H9 (cell line): ENCODE data around the gene FAM32A. TPM values are rescaled to one million over a fixed set of nuclear protein-coding genes. Genes with fewer than 3 reads are reported as not detected.

Source experiments
- DNase-seq: peaks from one replicate; pipeline ENCODE4 v3.0.0-alpha.2; 2017
- H2AFZ ChIP-seq: one replicate; pipeline ENCODE4 v1.6.1; 2013; ENCODE audit warnings: mild to moderate bottlenecking, low read length, control low read depth, moderate library complexity
- H2AK5ac ChIP-seq: 2 replicates; pipeline ENCODE4 v1.6.1; 2013; ENCODE audit warnings: low read length, control low read depth, mixed read lengths; ENCODE audit not compliant: insufficient read length
- H2BK120ac ChIP-seq: one replicate; pipeline ENCODE4 v1.6.1; 2013; ENCODE audit warnings: low read depth, mild to moderate bottlenecking, low read length, control low read depth, inconsistent platforms; ENCODE audit not compliant: poor library complexity, severe bottlenecking
- H2BK12ac ChIP-seq: 2 replicates; pipeline ENCODE4 v1.6.1; 2013; ENCODE audit warnings: low read length, control low read depth, mixed read lengths, low read depth; ENCODE audit not compliant: insufficient read length
- H2BK15ac ChIP-seq: 2 replicates; pipeline ENCODE4 v1.6.1; 2013; ENCODE audit warnings: low read depth, low read length, control low read depth
- H2BK20ac ChIP-seq: one replicate; pipeline ENCODE4 v1.6.1; 2013; ENCODE audit warnings: low read depth, mild to moderate bottlenecking, low read length, control low read depth, inconsistent platforms; ENCODE audit not compliant: poor library complexity, severe bottlenecking
- H2BK5ac ChIP-seq: 2 replicates; pipeline ENCODE4 v1.6.1; 2013; ENCODE audit warnings: low read length, control low read depth, mixed read lengths; ENCODE audit not compliant: insufficient read length
- H3K14ac ChIP-seq: 2 replicates; pipeline ENCODE4 v1.6.1; 2013; ENCODE audit warnings: low read length, control low read depth; ENCODE audit not compliant: insufficient read depth
- H3K18ac ChIP-seq: 2 replicates; pipeline ENCODE4 v1.6.1; 2013; ENCODE audit warnings: low read depth, mild to moderate bottlenecking, mixed read lengths, low read length, control low read depth; ENCODE audit not compliant: insufficient read length
- H3K23ac ChIP-seq: 2 replicates; pipeline ENCODE4 v1.6.1; 2013; ENCODE audit warnings: low read length, control low read depth, mixed read lengths, low read depth; ENCODE audit not compliant: insufficient read length
- H3K23me2 ChIP-seq: 2 replicates; pipeline ENCODE4 v1.6.1; 2013; ENCODE audit warnings: low read depth, mild to moderate bottlenecking, mixed read lengths, low read length, control low read depth; ENCODE audit not compliant: insufficient read length, poor library complexity, severe bottlenecking
- H3K27ac ChIP-seq: 2 replicates; pipeline ENCODE4 v1.5.1; 2013; ENCODE audit warnings: low read length, control low read depth, mixed read lengths, low read depth; ENCODE audit not compliant: insufficient read length
- H3K27me3 ChIP-seq: 2 replicates; pipeline ENCODE4 v1.6.1; 2013; ENCODE audit warnings: low read length, control low read depth, inconsistent platforms; ENCODE audit not compliant: insufficient read depth
- H3K4ac ChIP-seq: 2 replicates; pipeline ENCODE4 v1.6.1; 2013; ENCODE audit warnings: low read depth, mild to moderate bottlenecking, control low read depth, inconsistent platforms, low read length, moderate library complexity
- H3K4me1 ChIP-seq: 2 replicates; pipeline ENCODE4 v1.6.1; 2013; ENCODE audit warnings: low read length, control low read depth, inconsistent platforms; ENCODE audit not compliant: insufficient read depth
- H3K4me2 ChIP-seq: 2 replicates; pipeline ENCODE4 v1.6.1; 2013; ENCODE audit warnings: low read length, control low read depth, mixed read lengths; ENCODE audit not compliant: insufficient read length, insufficient read depth
- H3K56ac ChIP-seq: 2 replicates; pipeline ENCODE4 v1.6.1; 2013; ENCODE audit warnings: low read depth, mild to moderate bottlenecking, mixed read lengths, low read length, control low read depth; ENCODE audit not compliant: insufficient read length
- H3K79me1 ChIP-seq: 2 replicates; pipeline ENCODE4 v1.6.1; 2013; ENCODE audit warnings: low read depth, mild to moderate bottlenecking, moderate library complexity, low read length, control low read depth, inconsistent platforms; ENCODE audit not compliant: insufficient read depth, poor library complexity, severe bottlenecking
- H3K79me2 ChIP-seq: 2 replicates; pipeline ENCODE4 v1.6.1; 2013; ENCODE audit warnings: low read length, control low read depth, inconsistent platforms; ENCODE audit not compliant: insufficient read depth
- H3K9ac ChIP-seq: 2 replicates; pipeline ENCODE4 v1.6.1; 2013; ENCODE audit warnings: low read length, control low read depth, mixed read lengths; ENCODE audit not compliant: insufficient read length; ENCODE audit errors: extremely low read depth
- H3K9me3 ChIP-seq: one replicate; pipeline ENCODE4 v1.6.1; 2013; ENCODE audit warnings: low read depth, low read length, inconsistent platforms; ENCODE audit not compliant: control insufficient read depth
- H3T11ph ChIP-seq: one replicate; pipeline ENCODE4 v1.6.1; 2013; ENCODE audit warnings: mild to moderate bottlenecking, low read length, control low read depth, inconsistent platforms
- H4K20me1 ChIP-seq: one replicate; pipeline ENCODE4 v1.6.1; 2013; ENCODE audit not compliant: control insufficient read depth, insufficient read length, insufficient read depth
- H4K5ac ChIP-seq: 2 replicates; pipeline ENCODE4 v1.6.1; 2013; ENCODE audit warnings: low read depth, mild to moderate bottlenecking, mixed read lengths, low read length, control low read depth; ENCODE audit not compliant: insufficient read length
- H4K8ac ChIP-seq: replicated peaks from 2 replicates; pipeline ENCODE4 v1.6.1; 2013; ENCODE audit warnings: low read length, control low read depth, mixed read lengths, low read depth; ENCODE audit not compliant: insufficient read length
- H4K91ac ChIP-seq: 2 replicates; pipeline ENCODE4 v1.6.1; 2013; ENCODE audit warnings: low read depth, mild to moderate bottlenecking, moderate library complexity, mixed read lengths, low read length, control low read depth; ENCODE audit not compliant: insufficient read length
- H3K27ac Mint-ChIP-seq, 3 experiments: 2 replicates in 2 of 3; 3 replicates in 1 of 3; pipeline ENCODE4 v1.8.0; 2020 to 2021; ENCODE audit warnings: mixed read lengths in 3 of 3, mild to moderate bottlenecking in 1 of 3, moderate library complexity in 1 of 3
- H3K27me3 Mint-ChIP-seq: 2 replicates; pipeline ENCODE4 v1.8.0; 2021; ENCODE audit warnings: low read depth, mild to moderate bottlenecking, moderate library complexity, mixed read lengths
- H3K36me3 Mint-ChIP-seq, 3 experiments: 2 replicates in 2 of 3; 3 replicates in 1 of 3; pipeline ENCODE4 v1.8.0; 2020 to 2021; ENCODE audit warnings: low read depth in 3 of 3, mixed read lengths in 3 of 3; ENCODE audit not compliant: insufficient read depth in 1 of 3
- H3K4me1 Mint-ChIP-seq, 2 experiments: 2 replicates each; pipeline ENCODE4 v1.8.0; 2020; ENCODE audit warnings: mixed read lengths in 2 of 2
- H3K4me3 Mint-ChIP-seq, 2 experiments: 2 replicates in 1 of 2; 3 replicates in 1 of 2; pipeline ENCODE4 v1.8.0; 2020 to 2021; ENCODE audit warnings: mild to moderate bottlenecking in 2 of 2, mixed read lengths in 2 of 2, moderate library complexity in 1 of 2
- H3K9me3 Mint-ChIP-seq, 2 experiments: 2 replicates in 1 of 2; 3 replicates in 1 of 2; pipeline ENCODE4 v1.8.0; 2020; ENCODE audit warnings: mild to moderate bottlenecking in 2 of 2, mixed read lengths in 2 of 2, moderate library complexity in 1 of 2
- WGBS: extraction: QIAGEN DNeasy Blood & Tissue Kit; methylation state at CpG from one replicate; pipeline ENCODE4 v1.1.7; 2013; ENCODE audit warnings: missing lambda C conversion rate, low lambda C conversion rate, mixed read lengths; ENCODE audit not compliant: insufficient read length; ENCODE audit errors: extremely low coverage; 5-methylcytosine and 5-hydroxymethylcytosine counted together
- total RNA-seq: library from RNA; stranded (reverse); gene quantifications from 2 replicates; pipeline ENCODE4 v1.2.1, GENCODE V29; 2021
- TF ChIP-seq, protein P1 (sequence below): fragments of 200-600 bp; sonication (generic); conservative IDR thresholded peaks from 3 replicates; pipeline ENCODE4 v1.8.0; 2021; ENCODE audit warnings: antibody characterized with exemption, mild to moderate bottlenecking

FAM32A gene
- total RNA-seq, 1 experiment from 2014 or later = 91.9 TPM

DNA sequence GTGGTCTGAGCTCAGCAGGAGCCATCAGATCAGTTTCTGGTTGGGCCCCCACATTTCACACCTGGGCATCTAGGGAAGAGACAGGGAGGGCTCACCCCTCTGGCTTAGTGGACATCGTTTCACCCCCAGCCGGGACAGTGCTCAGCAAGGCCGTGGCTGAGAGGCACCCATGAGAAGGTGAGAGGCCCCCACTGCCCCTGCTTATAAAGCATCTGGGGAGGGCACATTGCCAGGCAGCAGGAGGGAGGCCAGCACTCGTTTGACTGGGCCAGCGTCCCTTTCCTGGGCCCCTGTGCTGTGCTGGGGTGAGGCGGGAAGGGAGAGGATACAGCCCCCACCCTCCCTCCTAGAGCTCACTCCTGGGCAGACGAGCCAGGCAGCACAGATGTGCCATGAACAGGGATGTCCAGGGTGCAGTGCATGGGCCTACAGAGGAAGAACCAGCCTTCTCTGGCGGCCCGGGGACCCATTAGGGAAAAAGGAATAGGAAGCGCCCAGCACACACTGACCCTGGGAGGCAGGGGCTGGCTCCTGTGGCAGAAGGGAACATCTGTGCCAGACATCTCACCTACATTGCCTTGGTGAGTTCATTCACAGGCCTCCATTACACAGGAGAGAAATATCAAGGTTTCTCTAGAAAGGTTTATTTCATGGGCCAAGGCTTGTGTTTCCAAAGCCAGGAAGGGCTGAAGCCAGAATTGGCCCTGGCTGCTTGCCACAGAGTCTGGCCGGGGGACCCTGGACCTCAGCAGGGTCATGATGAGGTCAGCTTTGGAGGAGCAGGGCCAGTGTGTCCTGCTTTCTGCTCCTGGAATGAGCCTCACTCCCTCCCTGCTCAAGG is 20.2 kb downstream of the FAM32A start:
- Mint-ChIP-seq H3K27ac (no peak overlapping the region), H3K4me3 (no peak overlapping the region), H3K27me3 (no peaks in the 10 kb centered on the region), H3K4me1 (no peaks in the 10 kb centered on the region), H3K36me3 (peaks cover 4 to 28% (median 24%) of the 10 kb centered on the region in 3 experiments; a peak in 6 of 7 replicates), H3K9me3 (no peaks in the 10 kb centered on the region)
- no peak overlapping the region for H2BK12ac ChIP-seq
- H2AFZ ChIP-seq = no peak overlapping the region
- no peak overlapping the region; the same call in 1 of the 2 replicates for H3K14ac ChIP-seq
- H2BK120ac ChIP-seq = no peak overlapping the region
- TF ChIP-seq, protein P1, sequence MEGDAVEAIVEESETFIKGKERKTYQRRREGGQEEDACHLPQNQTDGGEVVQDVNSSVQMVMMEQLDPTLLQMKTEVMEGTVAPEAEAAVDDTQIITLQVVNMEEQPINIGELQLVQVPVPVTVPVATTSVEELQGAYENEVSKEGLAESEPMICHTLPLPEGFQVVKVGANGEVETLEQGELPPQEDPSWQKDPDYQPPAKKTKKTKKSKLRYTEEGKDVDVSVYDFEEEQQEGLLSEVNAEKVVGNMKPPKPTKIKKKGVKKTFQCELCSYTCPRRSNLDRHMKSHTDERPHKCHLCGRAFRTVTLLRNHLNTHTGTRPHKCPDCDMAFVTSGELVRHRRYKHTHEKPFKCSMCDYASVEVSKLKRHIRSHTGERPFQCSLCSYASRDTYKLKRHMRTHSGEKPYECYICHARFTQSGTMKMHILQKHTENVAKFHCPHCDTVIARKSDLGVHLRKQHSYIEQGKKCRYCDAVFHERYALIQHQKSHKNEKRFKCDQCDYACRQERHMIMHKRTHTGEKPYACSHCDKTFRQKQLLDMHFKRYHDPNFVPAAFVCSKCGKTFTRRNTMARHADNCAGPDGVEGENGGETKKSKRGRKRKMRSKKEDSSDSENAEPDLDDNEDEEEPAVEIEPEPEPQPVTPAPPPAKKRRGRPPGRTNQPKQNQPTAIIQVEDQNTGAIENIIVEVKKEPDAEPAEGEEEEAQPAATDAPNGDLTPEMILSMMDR = no peak
- H3K18ac ChIP-seq = no peak overlapping the region
- H2BK20ac ChIP-seq = no peak overlapping the region
- no peak overlapping the region for H3K4ac ChIP-seq
- H2AK5ac ChIP-seq = no peak overlapping the region
- H3K79me2 ChIP-seq = no peaks in the 10 kb centered on the region
- no peak overlapping the region for H4K5ac ChIP-seq
- no peak overlapping the region for H4K91ac ChIP-seq
- no peak overlapping the region for H2BK5ac ChIP-seq
- H2BK15ac ChIP-seq = no peak overlapping the region
- no peak overlapping the region for H3K4me2 ChIP-seq
- H4K8ac ChIP-seq = no peak overlapping the region
- H3K23me2 ChIP-seq = no peaks in the 10 kb centered on the region
- H3T11ph ChIP-seq = no peak overlapping the region
- no peaks in the 10 kb centered on the region for H3K9me3 ChIP-seq
- H3K4me1 ChIP-seq = no peaks in the 10 kb centered on the region
- H4K20me1 ChIP-seq = no peaks in the 10 kb centered on the region
- H3K56ac ChIP-seq = no peak overlapping the region
- no peak for DNase-seq
- H3K27me3 ChIP-seq = no peaks in the 10 kb centered on the region
- no peak overlapping the region for H3K9ac ChIP-seq
- H3K27ac ChIP-seq = no peak overlapping the region
- H3K23ac ChIP-seq = no peak overlapping the region
- WGBS = no CpG with 5 or more reads among the region's 11 CpGs
- H3K79me1 ChIP-seq = no peaks in the 10 kb centered on the region
